ENCODE data around the gene FNDC3B.

DNA sequence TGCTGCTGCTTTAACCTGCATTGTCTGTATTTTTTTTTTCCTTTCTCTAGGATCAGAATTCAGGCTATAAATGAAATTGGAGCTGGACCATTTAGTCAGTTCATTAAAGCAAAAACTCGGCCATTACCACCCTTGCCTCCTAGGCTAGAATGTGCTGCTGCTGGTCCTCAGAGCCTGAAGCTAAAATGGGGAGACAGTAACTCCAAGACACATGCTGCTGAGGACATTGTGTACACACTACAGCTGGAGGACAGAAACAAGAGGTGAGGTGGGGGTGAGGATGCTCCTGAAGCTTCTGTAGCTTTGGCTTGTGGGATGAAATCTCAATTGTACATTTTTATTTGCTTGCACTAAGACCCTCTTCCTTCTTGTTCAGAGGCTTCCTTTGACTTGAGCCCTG is 323.2 kb downstream of the FNDC3B start:
- TF ChIP-seq, protein P1, sequence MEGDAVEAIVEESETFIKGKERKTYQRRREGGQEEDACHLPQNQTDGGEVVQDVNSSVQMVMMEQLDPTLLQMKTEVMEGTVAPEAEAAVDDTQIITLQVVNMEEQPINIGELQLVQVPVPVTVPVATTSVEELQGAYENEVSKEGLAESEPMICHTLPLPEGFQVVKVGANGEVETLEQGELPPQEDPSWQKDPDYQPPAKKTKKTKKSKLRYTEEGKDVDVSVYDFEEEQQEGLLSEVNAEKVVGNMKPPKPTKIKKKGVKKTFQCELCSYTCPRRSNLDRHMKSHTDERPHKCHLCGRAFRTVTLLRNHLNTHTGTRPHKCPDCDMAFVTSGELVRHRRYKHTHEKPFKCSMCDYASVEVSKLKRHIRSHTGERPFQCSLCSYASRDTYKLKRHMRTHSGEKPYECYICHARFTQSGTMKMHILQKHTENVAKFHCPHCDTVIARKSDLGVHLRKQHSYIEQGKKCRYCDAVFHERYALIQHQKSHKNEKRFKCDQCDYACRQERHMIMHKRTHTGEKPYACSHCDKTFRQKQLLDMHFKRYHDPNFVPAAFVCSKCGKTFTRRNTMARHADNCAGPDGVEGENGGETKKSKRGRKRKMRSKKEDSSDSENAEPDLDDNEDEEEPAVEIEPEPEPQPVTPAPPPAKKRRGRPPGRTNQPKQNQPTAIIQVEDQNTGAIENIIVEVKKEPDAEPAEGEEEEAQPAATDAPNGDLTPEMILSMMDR (conservative IDR thresholded peaks at IDR 0.05; ENCODE audit: low read length): no peak
- TF ChIP-seq EZH2phosphoT487 (IDR thresholded peaks at IDR 0.05; ENCODE audit: borderline replicate concordance): no peak

All from Loucy (cell line).